ENCODE results near the gene CYP4V2.
"Not testable (repeated sequence)": the region's sequence is repeated elsewhere in the genome, so short reads cannot be mapped to it uniquely, and the experiment has no call there.

The CYP4V2 gene

DNA sequence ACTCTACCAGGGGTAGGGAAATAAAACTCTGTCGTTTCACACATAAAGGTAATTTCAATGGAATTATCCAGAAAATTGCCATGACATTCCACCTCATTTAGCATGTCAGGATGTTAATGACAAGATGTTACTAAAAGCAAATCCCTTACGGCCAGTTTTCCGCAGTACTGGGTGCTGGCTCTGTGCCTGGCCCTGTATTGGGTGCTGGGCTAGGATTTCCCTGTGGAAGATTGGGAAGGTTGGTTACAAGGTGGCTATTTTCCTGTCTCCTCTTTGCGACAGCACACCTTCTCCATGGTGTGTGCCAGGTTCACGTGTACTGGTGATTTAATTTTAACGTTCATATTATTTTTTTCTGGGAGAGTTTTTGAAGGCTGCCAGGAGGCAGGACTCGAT is 49.1 kb downstream of the CYP4V2 start:
- no peak for DNase-seq

GRCh38 chr4:186240848-186241491 is 49.6 kb downstream of the CYP4V2 start:
- no peak for DNase-seq

GRCh38 chr4:186241616-186242015 is 50.2 kb downstream of the CYP4V2 start:
- no peak for DNase-seq

GRCh38 chr4:186242031-186242430 is 50.7 kb downstream of the CYP4V2 start:
- DNase-seq: not testable (repeated sequence)

DNA sequence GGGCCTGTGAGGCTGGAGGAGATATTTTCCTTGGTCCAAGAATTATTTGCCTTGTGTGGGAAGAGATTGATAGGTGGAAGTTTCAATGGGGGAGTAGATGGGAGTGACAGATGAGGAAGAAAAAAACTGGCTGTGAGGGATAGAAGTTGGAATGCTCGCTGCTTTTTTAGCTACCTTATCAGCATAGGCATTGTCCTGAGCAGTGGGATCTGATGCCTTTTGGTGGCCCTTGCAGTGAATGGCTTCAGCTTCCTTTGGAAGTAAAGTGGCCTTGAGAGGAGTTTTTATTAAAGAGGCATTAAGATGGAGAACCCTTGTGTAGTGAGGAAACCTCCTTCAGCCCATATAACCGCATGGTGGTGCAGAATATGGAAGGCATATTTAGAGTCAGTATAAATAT is 52.0 kb downstream of the CYP4V2 start:
- no peak for DNase-seq

DNA sequence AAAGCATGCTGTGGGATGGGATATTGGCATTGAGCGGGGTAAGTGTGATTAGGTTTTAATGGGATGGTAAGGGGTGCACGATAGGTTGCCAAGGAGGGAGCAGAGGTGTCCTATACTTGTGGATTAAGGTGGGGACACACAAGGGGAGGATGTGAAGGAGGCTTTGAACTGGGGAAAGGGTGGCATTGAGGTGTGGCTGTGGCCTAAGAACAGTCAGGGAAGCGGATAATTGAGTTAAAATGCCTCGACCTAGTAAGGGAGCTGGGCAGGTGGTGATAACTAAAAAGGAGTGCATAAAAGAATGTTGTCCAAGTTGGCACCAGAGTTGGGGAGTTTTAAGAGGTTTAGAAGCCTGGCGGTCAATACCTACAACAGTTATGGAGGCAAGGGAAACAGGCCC is 53.5 kb downstream of the CYP4V2 start:
- DNase-seq: no peak

GRCh38 chr4:186247062-186247752 is 55.8 kb downstream of the CYP4V2 start:
- not testable (repeated sequence) for DNase-seq

- no peak for DNase-seq
Observed at GRCh38 chr4:186248643-186249042, 57.3 kb downstream of the CYP4V2 start.

DNA sequence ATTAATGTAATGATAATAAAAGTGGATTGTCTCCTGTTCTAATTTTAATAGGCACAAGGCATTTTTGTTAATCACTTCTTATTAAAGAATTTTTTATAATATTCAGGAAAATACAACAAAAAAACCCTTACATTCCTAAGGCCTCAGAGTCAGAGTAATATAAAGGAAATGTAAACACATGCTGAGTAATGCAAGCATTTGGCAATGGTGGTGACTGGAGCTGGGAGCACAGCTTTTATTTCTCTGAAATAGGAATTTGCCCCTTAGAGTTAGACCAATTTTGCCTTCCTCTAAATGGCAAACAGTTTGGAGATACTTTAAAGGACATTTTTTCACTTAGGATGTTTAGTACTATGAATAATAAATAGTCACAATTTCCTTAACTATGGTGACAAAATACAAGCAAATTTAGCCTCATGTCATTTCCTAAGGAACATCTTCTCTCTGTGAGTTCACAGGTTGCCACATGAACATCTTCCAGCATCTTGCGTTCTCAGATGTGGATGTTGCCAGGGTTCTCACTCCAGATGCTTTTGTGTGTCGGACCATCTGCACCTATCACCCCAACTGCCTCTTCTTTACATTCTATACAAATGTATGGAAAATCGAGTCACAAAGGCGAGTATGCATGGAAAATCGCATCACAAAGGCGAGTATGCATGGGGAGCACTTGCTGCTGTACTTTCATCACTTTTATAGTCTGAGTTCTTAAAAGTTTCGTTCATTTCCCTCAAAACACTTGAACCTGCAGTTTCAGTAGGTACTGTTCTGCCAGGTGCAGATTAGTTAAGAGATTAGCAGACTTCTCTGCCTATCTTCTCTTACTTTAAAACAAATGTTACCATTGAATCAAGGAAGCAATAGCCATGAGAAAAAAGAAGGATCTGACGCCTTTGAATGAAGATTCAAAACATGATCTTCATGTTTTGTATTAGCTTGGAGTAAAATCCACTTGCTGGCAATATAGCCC is 58.7 kb downstream of the CYP4V2 start:
- peak; percentile 9 for DNase-seq

DNA sequence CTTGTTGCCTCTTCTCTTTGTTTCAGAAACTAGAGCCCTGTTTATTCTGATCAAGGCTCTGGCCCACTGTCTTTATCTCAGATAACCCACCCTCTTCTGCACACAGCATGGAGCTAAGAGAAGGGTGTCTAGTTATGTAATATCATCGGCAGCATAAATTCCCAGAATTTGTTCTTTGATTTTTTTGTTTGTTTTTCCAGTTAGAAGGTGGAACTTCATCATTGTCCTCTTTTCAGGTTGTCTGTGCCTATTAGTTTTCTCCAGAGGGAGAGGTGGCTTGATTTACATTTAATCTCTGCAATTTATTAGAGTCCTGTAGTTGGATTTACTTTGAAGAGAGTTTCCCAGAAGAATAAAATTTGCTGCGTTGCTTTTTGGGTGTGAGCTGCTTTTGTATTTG is 59.4 kb downstream of the CYP4V2 start:
- no peak for DNase-seq

- DNase-seq: no peak
Observed at GRCh38 chr4:186255122-186255521, 63.8 kb downstream of the CYP4V2 start.

DNA sequence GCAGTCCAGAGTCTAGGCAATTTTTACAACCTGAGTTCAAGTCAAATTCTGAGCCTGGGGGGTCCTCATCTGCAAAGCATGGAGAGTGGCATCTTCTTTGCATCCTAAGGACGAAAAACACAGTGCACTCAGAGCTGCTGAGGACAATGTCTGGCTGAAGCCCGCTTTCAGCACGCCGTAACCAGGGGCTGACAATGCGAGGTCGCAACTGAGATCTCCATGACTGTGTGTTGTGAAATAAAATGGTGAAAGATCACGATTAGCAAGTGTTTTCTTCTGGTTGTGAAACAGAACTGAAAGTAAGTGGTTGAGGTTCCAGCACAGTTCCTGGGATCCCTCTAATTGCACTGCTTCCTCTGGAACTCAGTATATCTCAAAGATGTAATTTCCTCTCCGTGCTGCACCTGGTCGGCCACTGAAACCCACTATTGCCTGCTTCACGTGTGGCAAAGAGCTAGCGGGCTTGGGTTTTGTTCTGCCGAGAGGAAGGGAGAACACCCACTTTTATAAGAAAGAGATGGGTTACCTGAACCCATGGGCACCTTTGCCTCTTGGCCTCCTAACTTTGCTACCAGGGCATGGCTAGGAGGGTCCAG is 66.9 kb downstream of the CYP4V2 start:
- no peak for DNase-seq

- DNase-seq: no peak
Observed at GRCh38 chr4:186260117-186260503, 68.7 kb downstream of the CYP4V2 start.
